Measurements from ENCODE around the gene UPP1. TPM values are rescaled to one million over a fixed set of nuclear protein-coding genes. Genes with fewer than 3 reads are reported as not detected.

Gene UPP1
- total and polyA plus RNA-seq, 2 of the 13 experiments (the other 11 are each of a cell fraction or from before 2014, with no cell fraction given): 5.7 to 9.8 TPM

DNA sequence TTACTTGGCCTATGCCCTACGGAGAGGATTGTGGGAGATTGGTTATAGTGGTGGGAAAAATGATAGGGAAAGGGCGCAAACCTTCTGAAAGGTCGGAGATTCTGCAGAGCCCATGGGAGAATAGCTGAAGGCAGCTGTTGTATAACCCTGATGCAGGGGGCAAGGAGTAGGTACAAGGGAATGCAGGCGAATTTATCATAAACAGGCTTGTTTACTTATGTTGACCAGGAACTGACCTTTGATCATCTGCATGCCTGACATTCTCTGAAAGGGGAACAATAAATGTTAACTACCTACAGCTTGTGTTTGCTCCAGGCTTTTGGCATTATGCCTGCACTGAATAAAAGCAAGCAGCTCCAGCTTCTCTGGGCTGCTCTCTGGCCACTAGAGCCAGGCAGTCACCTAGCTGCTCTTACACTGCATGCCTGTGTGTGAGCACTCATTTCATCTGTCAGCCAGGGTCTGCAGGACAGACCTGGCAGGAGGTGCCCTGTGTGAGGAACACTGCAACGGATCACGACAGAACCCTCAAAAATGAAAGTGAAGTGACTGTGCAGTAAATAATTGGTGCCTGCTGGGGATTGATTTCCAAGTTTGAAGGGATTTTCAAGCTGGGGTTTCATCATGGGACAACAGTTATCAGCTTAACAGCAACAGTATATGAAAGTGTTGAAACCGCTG is 51.1 kb downstream of the UPP1 start (continued):
- TF ChIP-seq ZNF747 (CRISPR knock-in tag; IDR thresholded peaks at IDR 0.05; ENCODE audit: borderline replicate concordance) (peak; percentile 66; the same call in 1 of the 2 replicates), SIN3A (IDR thresholded peaks at IDR 0.05; ENCODE audit: borderline replicate concordance, low read depth, low read length) (no peak), ZSCAN31 (CRISPR knock-in tag; IDR thresholded peaks at IDR 0.05; ENCODE audit: low read depth) (peak; percentile 66; the same call in 1 of the 2 replicates), CCDC6 (CRISPR knock-in tag; IDR thresholded peaks at IDR 0.05) (peak; percentile 64; the same call in 1 of the 2 replicates), PHF8 (CRISPR knock-in tag; IDR thresholded peaks at IDR 0.05) (peak; percentile 36), ZNF430 (CRISPR knock-in tag; IDR thresholded peaks at IDR 0.05) (peak; percentile 72; the same call in 1 of the 2 replicates), HDAC6 (IDR thresholded peaks at IDR 0.05; ENCODE audit: low read depth, low read length) (no peak), GATA4 (IDR thresholded peaks at IDR 0.05; ENCODE audit: borderline replicate concordance, low read depth) (peak; percentile 71; the same call in 1 of the 2 replicates), STAG1 (CRISPR knock-in tag; IDR thresholded peaks at IDR 0.05) (0 out of 2 replicates have a peak, but pooled peaks have one; percentile 22), ELF1 (CRISPR knock-in tag; IDR thresholded peaks at IDR 0.05) (peak; percentile 46), ISL2 (CRISPR knock-in tag; IDR thresholded peaks at IDR 0.05) (peak; percentile 87), DPF2 (CRISPR knock-in tag; IDR thresholded peaks at IDR 0.05; ENCODE audit: borderline replicate concordance, low read depth) (peak; percentile 79)
- TF ChIP-seq, protein P1, sequence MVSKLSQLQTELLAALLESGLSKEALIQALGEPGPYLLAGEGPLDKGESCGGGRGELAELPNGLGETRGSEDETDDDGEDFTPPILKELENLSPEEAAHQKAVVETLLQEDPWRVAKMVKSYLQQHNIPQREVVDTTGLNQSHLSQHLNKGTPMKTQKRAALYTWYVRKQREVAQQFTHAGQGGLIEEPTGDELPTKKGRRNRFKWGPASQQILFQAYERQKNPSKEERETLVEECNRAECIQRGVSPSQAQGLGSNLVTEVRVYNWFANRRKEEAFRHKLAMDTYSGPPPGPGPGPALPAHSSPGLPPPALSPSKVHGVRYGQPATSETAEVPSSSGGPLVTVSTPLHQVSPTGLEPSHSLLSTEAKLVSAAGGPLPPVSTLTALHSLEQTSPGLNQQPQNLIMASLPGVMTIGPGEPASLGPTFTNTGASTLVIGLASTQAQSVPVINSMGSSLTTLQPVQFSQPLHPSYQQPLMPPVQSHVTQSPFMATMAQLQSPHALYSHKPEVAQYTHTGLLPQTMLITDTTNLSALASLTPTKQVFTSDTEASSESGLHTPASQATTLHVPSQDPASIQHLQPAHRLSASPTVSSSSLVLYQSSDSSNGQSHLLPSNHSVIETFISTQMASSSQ (IDR thresholded peaks at IDR 0.05; ENCODE audit: low read depth): peak; percentile 62; the same call in 1 of the 2 replicates
- TF ChIP-seq, protein P1 (CRISPR knock-in tag; IDR thresholded peaks at IDR 0.05; ENCODE audit: borderline replicate concordance): no peak; the same call in 1 of the 2 replicates
- TF ChIP-seq, protein P2, sequence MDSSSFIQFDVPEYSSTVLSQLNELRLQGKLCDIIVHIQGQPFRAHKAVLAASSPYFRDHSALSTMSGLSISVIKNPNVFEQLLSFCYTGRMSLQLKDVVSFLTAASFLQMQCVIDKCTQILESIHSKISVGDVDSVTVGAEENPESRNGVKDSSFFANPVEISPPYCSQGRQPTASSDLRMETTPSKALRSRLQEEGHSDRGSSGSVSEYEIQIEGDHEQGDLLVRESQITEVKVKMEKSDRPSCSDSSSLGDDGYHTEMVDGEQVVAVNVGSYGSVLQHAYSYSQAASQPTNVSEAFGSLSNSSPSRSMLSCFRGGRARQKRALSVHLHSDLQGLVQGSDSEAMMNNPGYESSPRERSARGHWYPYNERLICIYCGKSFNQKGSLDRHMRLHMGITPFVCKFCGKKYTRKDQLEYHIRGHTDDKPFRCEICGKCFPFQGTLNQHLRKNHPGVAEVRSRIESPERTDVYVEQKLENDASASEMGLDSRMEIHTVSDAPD (CRISPR knock-in tag; IDR thresholded peaks at IDR 0.05): peak; percentile 45; the same call in 1 of the 2 replicates
- TF ChIP-seq, protein P3, sequence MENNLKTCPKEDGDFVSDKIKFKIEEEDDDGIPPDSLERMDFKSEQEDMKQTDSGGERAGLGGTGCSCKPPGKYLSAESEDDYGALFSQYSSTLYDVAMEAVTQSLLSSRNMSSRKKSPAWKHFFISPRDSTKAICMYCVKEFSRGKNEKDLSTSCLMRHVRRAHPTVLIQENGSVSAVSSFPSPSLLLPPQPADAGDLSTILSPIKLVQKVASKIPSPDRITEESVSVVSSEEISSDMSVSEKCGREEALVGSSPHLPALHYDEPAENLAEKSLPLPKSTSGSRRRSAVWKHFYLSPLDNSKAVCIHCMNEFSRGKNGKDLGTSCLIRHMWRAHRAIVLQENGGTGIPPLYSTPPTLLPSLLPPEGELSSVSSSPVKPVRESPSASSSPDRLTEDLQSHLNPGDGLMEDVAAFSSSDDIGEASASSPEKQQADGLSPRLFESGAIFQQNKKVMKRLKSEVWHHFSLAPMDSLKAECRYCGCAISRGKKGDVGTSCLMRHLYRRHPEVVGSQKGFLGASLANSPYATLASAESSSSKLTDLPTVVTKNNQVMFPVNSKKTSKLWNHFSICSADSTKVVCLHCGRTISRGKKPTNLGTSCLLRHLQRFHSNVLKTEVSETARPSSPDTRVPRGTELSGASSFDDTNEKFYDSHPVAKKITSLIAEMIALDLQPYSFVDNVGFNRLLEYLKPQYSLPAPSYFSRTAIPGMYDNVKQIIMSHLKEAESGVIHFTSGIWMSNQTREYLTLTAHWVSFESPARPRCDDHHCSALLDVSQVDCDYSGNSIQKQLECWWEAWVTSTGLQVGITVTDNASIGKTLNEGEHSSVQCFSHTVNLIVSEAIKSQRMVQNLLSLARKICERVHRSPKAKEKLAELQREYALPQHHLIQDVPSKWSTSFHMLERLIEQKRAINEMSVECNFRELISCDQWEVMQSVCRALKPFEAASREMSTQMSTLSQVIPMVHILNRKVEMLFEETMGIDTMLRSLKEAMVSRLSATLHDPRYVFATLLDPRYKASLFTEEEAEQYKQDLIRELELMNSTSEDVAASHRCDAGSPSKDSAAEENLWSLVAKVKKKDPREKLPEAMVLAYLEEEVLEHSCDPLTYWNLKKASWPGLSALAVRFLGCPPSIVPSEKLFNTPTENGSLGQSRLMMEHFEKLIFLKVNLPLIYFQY (CRISPR knock-in tag; IDR thresholded peaks at IDR 0.05; ENCODE audit: borderline replicate concordance): no peak
- TF ChIP-seq, protein P4, sequence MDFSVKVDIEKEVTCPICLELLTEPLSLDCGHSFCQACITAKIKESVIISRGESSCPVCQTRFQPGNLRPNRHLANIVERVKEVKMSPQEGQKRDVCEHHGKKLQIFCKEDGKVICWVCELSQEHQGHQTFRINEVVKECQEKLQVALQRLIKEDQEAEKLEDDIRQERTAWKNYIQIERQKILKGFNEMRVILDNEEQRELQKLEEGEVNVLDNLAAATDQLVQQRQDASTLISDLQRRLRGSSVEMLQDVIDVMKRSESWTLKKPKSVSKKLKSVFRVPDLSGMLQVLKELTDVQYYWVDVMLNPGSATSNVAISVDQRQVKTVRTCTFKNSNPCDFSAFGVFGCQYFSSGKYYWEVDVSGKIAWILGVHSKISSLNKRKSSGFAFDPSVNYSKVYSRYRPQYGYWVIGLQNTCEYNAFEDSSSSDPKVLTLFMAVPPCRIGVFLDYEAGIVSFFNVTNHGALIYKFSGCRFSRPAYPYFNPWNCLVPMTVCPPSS (IDR thresholded peaks at IDR 0.05): no peak
- TF ChIP-seq, protein P5, sequence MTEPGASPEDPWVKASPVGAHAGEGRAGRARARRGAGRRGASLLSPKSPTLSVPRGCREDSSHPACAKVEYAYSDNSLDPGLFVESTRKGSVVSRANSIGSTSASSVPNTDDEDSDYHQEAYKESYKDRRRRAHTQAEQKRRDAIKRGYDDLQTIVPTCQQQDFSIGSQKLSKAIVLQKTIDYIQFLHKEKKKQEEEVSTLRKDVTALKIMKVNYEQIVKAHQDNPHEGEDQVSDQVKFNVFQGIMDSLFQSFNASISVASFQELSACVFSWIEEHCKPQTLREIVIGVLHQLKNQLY (CRISPR knock-in tag; IDR thresholded peaks at IDR 0.05): peak; percentile 86

Measured in HepG2 (cell line).